Measurements from ENCODE around the gene GIMAP4.
A peak's percentile ranks its signal among the peaks of the same experiment; 100 is the strongest.
"Not testable (repeated sequence)": the region's sequence is repeated elsewhere in the genome, so short reads cannot be mapped to it uniquely, and the experiment has no call there.

The GIMAP4 gene

DNA sequence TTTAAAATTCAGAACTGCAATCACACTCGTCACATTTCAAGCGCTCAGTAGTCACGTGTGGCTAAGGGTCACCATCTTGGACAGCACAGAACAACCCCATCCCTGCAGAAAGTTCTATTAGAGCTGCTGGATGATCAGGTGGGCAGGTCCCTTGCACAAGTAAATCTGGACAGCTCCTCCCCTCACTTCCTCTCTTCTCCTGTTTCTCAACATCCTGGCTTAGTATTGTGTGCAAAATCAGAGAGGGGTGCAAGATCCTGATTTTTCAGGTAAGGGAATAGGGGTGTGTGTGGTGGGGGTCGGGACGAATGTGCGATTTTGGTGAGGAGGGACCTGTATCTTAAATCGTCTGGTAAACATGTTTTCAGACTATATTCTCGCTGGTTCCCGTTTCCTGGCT is at the start of gene GIMAP4:
Gene GIMAP4 (plus strand): TSS at position 222 of the 400 bp plus-strand sequence. CDS start 2,512 bp downstream, outside the sequence.
- no peak for DNase-seq

DNA sequence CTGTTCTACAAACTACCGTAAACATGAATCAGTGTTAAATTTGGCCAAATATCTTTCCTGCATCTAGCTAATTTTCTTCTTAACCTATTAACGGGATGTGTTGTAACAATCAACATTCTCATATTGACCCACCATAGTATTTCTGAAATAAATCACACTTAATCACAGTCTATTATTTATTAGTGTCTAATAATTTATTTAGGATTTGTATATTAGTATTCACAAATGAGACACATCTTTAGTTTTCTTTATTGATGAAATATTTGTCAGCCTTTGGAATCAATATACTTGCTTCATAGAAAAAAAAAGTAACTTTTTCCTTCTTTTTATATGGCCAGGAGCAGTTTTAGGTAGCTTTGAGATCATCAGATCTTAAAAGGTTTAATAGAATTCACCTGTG is 47.9 kb upstream of the GIMAP4 start:
- DNase-seq = no peak

DNA sequence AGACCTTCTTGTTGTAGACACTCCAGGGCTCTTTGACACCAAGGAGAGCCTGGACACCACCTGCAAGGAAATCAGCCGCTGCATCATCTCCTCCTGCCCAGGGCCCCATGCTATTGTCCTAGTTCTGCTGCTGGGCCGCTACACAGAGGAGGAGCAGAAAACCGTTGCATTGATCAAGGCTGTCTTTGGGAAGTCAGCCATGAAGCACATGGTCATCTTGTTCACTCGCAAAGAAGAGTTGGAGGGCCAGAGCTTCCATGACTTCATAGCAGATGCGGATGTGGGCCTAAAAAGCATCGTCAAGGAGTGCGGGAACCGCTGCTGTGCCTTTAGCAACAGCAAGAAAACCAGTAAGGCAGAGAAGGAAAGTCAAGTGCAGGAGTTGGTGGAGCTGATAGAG is 47.0 kb upstream of the GIMAP4 start:
- no peak for DNase-seq

DNA sequence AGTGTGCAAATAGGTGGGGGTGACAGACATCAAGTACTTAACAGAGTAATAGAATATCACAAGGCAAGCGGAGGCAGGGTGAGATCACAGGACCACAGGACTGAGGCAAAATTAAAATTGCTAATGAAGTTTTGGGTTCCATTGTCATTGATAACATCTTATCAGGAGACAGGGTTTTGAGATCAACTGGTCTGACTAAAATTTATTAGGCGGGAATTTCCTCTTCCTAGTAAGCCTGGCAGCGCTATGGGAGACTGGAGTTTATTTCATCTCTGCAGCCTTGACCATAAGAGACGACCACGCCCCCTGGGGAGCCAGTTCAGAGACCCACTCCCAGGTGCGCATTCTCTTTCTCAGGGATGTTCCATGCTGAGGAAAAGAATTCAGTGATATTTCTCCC is 44.3 kb upstream of the GIMAP4 start:
- not testable (repeated sequence) for DNase-seq

DNA sequence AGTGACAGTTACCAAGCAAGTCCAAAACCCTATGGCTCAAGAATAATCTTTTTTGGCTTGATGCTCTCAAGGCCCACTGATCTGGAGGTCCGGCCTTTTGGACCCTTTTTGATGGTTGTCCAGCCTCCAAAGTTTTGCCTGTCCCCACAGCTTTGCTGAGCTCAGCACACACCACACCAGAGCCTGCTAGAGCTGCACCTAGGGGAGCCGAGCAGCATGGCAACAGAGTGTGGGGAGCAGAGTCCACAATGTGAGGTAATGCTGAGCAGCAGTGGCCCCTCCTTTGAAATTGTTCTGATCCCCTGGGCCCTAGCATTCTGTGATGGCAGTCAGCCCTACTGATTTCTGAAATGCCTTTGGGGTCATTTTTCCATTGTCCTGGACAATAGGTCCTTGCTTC is 43.2 kb upstream of the GIMAP4 start:
- DNase-seq = no peak

DNA sequence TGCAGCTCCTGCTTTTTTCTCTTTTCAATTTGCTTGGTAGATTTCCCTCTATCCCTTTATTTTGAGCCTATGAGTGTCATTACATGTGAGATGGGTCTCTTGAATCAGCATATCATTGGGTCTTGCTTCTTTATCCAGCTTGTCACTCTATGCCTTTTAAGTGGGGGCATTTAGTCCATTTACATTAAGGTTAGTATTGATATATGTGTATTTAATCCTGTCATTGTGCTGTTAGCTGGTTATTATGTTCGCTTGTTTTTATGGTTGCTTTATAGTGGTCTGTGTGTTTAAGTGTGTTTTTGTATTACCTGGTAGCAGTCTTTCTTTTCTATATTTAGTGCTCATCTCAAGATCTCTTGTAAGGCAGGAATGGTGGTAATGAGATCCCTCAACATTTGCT is 35.5 kb upstream of the GIMAP4 start:
- DNase-seq = no peak

DNA sequence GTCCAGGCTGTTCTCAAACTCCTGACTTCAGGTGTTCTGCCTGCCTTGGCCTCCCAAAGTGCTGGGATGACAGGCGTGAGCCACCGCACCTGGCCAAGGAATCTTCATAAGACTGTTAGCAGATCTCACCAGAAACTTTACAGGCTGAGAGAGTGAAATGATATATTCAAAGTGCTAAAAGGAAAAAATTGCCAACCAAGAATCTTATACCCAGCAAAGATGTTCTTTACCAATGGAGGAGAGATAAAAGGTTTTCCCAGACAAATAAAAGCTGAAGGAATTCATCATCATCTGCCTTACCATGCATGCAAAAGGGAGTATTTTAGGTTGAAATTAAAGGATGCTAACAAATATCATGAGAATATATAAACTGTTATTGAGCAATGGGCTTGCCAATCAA is 28.9 kb upstream of the GIMAP4 start:
- DNase-seq = no peak

DNA sequence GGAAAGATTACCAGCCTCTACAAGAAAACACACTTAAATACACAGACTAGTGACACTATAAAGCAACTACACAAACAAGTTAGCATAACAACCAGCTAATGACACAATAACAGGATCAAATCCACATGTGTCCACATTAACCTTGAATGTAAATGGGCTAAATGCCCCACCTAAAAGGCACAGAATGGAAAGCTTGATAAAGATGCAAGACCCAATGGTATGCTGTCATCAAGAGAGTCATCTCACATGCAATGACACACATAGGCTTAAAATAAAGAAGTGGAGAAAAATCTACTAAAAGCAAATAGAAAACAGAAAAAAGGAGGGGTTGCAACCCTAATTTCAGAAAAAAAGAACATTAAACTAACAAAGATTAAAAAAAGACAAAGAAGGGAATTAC is 14.0 kb upstream of the GIMAP4 start:
- DNase-seq = no peak

DNA sequence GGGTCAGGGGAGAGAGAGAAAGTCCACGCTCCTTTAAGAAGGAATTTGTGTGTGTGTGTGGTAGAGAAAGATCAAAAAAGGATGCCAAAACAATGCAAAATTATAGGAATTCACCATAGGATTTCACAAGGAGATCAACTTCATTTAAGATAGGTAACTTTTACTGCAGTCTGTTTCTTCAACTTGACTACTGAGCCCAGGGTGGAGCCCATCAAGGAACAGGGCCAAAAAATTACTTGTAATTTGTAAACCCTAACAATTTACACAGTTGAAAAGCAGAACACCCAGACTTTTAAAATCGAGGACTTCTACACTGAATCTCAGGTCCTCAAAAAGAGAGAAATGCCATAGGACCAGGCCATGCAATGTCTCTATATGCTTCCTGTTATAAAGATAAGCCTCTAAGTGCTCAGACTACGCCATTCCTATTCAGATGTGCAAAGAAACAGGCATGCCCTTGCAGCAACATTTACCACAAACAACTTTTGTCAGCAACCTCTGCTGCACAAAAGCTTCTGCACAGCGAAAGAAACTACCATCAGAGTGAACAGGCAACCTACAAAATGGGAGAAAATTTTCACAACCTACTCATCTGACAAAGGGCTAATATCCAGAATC is 10.6 kb upstream of the GIMAP4 start:
- DNase-seq = no peak

DNA sequence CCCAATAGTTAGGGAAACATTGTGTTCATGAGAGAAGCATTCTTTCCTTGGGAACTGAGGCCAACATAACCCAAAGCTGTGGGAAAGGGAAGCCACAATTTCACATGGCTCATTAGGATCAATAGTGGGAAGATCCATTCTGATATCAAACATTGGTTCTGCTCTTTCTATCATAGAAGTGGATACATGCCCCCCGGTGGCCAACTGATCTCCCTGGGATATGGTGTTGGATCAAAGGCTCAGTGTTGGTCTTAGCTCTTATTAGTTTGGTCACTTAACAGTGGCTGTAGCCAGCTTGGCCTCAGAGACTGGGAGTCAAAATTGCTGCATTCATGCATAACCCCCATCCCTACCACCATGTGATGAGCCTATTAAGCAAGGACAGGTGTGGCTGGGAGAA is 6.7 kb upstream of the GIMAP4 start:
- no peak for DNase-seq

DNA sequence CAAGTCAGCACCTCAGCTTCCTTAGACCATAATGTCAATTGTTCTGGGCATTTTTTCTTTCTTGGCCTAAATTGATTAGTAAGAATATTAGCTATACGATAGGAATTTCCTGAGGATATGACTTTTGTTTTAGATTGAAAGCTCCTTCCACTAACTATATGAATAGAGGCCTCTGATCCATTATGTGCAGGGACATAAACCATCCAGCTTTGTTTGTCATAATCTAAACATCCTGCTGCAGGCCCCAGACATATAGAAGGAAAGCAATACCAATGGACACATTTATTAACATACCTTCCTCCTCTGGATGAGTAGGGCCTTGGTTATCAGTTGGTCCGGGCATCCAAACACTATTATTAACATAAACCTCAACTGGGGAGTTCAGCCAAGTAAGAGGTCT is 4.3 kb upstream of the GIMAP4 start:
- no peak for DNase-seq

DNA sequence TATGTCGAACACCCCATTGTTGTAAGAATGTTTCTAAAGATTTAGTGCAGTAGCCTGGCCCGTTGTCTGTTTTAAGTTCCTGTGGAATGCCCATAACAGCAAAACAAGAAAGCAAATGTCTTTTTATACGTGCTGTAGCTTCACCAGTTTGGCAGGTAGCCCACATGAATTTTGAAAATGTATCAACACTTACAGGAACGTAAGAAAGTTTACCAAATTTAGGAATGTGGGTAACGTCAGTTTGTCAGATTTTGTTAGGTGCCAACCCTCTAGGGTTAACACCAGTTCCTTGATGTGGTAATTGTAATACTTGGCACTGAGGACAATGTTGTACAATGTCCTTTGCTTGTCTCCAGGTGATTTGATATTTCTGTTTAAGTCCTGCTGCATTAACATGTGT is 3.2 kb upstream of the GIMAP4 start:
- no peak for DNase-seq

DNA sequence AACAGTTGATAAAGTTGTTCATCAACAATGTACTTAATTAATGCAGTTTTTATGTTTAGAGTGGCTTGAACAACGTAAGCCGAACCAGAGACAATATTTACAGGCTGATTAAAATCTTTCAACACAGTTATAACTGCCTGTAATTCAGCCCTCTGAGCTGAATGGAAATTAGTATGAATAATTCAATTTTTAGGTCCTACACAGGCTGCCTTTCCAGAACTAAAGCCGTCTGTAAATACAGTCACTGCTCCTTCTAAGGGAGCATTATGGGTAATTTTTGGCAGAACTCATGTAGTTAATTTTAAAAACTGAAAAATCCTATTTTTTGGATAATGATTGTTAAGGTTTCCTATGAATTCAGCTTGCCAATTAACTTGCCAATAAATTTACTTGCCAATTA is 2.6 kb upstream of the GIMAP4 start:
- no peak for DNase-seq

DNA sequence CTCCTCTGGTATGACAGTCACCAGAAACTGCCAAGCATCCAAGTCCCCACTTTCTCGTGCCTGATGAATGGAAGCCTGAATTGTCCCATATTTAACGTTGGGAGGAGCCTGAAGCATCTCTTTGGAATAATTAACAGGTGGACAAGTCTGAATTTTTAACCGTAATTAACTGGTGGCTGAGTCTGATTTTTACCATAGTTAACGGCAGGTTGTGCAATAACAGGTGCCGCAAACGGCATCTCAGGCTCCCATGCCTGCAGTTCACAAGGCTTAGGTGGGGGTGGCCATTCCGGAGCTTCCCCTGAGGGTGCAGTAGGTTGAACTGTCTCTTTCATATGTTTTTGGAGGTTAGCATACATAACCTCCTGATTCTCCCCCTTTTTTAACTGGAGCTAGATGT is 2.0 kb upstream of the GIMAP4 start:
- DNase-seq = no peak

DNA sequence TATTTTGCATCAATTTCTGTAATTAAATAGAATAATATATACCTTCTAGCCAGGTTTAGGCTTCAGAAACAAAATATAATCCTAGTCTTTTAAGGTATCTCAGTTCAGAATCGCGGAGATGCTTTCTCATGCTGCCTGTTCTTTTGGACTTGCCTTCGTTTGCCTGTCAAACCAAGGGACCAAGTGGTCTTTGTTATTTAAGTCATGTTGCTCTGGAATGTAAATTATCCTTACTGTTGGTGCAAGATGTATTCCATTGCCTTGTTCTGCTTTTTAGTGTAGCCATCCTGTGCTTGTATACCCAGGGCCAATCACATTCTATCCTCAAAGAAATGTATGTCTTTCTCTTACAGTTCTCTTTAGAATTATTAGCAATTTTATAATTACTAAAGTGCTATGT is 1.1 kb upstream of the GIMAP4 start:
- no peak for DNase-seq

DNA sequence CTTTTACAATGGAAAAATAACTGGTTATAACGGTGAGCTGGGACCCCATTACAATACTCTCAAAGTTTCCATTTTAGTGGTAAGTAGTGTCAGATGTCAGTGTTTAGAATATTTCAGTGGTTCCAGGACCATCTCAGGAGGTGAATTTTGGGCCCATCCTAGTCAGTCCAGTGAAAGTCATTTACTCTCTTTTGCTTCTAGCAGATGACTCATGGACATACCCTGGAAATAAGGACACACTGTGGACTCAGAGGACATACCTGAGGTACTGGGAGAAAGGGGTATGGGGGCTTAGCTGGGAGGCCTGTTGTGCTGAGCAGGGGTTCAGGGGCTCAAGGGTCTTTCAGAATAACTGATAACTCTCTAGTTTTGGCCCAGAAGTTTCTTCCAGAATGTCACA is 618 bp upstream of the GIMAP4 start:
- DNase-seq = no peak

DNA sequence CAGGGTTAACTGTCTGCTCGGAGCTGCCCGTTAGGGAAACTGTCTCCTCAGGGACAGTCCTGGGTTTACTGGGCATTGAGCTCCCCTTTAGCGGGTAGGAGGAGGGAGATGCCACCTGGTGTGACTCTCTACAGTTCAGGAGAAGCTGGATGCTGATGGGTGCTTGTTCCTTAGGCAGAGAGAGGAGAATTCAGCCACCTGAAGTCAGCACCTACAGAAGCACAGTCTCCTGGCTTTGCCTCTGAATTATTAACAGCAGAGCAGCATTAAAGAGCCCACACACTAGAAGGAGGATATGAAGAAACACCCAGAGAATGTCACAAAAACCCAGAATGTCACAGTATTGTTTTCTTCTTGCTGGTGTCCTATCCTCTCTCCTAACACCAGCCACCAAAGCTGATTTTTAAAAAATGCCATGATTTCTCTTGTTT is 696 bp downstream of the GIMAP4 start:
- DNase-seq = no peak

DNA sequence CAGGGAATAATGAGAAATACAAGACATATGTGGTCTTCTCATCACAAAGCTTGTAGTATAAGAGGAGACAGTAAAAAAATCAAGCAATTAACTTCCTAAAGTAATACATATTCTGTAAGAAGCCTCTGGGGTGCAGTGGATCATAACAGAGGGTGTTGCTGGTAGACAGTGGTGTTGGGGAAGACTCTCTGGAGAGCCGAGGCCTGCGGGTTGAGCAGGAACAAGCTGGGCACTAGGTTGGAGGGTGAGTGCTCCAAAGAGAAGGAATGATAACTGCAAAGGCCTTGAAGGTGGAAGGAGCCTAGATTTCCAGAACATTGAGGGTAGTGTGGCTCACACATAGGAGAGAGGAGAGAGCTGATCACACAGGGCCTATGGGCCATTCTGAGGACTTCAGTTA is 1.5 kb downstream of the GIMAP4 start:
- DNase-seq = peak; percentile 39

DNA sequence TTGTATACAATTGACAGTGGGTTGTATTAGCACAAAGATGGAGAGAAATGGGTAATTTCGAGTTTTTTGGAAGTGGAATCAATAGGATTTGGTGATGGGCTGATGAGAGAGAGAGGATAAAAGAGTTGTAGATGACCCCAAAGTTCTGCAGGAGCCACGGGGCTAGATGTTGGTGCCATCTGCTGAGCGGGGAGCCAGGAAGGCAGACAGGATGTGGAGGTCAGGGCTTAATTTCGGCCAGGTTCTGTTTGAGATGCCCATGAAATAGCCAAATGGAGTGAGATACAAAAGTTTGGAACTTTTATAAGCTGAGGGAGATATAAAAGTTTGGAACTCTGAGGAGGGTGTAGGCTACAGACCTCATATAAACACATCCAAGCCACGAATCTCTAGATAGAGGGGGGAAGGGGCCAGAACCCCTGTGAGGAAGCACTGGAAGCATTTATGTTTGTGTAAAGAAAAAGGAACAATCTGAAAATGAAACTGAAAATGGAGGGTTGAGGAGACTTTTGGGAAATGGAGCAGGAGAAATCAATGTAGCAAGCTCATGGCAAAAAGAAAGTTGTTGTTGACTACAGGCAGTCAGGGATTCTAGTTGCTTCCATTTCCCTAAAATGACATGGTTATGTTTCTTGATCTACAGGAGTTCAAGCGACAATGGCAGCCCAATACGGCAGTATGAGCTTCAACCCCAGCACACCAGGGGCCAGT is 2.2 kb downstream of the GIMAP4 start:
- DNase-seq = no peak

DNA sequence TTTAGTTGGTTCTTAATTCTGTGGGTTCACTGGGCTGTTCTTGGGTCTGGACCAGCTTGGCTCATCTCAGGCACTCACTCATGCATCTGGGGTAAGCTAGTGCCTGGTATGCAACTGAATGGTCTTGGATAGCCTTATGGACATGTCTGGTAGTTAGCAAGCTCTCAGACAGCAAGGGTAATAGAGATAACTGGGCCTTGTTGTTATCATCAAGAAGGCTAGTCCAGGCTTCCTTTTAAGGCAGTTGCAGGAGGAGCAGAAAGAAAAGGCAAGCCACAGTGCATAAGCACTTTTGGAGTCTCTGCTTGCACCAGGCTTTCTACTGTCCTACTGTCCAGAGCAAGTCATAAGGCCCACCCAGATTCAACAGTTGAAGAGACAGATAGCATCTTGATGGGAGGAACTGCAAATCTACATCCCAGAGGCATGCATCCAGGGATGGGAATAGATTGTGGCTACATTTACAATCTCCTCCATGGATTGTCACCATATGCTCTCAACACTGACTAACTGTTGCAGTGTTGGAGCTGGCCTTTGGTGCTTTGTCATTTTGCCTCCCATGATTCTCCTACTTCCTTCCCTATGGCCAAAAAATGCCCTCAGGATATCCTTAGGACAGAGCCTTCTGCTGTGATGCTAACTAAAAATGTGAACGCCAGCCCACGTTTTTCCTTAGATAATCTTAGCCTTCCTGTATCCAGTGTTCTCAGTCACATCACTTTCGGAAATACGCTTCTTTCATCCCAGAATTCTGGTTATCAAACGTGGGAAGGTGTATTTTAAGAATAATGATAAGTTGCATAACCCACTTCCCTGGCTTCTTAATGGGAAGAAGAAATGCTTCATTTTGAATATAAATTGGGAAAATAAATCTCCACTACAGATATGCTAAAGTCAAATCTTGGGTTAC is 3.6 kb downstream of the GIMAP4 start:
- DNase-seq = no peak

DNA sequence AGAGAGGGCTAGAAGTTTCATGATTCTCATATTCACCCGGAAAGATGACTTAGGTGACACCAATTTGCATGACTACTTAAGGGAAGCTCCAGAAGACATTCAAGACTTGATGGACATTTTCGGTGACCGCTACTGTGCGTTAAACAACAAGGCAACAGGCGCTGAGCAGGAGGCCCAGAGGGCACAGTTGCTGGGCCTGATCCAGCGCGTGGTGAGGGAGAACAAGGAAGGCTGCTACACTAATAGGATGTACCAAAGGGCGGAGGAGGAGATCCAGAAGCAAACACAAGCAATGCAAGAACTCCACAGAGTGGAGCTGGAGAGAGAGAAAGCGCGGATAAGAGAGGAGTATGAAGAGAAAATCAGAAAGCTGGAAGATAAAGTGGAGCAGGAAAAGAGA is 5.3 kb downstream of the GIMAP4 start:
- DNase-seq = no peak

DNA sequence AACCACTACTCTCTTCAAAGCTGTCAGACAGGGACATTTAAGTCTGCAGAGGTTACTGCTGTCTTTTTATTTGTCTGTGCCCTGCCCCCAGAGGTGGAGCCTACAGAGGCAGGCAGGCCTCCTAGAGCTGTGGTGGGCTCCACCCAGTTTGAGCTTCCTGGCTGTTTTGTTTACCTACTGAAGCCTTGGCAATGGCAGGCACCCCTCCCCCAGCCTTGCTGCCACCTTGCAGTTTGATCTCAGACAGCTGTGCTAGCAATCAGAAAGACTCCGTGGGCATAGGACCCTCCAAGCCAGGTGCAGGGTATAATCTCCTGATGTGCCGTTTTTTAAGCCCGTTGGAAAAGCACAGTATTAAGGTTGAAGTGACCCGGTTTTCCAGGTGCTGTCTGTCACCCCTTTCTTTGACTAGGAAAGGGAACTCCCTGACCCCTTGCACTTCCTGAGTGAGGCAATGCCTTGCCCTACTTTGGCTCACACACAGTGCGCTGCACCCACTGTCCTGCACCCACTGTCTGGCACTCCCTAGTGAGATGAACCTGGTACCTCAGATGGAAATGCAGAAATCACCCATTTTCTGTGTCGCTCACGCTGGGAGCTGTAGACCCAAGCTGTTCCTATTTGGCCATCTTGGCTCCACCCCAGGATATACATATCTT is 12.9 kb downstream of the GIMAP4 start:
- not testable (repeated sequence) for DNase-seq

DNA sequence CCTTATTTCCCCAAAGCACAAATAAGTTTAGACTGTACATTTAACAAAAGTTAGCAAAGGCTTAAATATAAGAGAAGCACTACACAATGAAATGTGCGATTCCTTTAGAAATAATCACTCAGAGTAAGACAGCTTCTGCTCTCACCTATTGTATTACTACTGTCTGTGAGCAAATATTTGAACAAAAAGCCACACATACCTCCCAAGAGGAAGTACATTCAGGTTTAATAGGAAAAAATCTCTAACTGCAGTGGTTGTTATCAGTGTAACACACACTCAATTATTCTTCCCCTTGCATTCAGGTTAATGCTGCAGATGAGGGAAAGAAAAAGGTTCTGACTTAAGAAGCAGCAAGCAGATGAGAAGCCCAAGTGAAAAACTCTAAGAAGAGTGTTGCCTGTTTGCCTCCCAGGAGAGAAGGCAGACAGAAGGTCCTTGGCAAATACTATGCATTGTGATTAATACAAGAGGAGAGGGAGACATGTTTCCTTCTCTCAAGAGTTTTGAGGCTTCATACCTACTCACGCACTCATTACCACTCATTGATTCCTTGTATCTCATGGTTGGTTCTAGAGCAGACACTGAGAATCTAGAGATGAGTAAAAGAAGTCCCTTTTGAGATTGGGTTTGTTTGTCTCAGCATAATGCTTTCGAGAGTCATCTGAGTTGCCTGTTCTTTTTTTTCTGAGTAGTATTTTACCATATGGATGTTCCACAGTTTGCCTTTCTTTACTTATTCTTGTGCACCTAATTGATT is 13.6 kb downstream of the GIMAP4 start:
- DNase-seq = no peak

Data from activated CD4-positive, alpha-beta T cell treated with anti-CD3 and anti-CD28 coated beads, Interleukin-2, amount 50 U/mL, for 1 hour (primary cell).